RPMI8226 (cell line): ENCODE data around the gene CRNKL1.
A peak's percentile ranks its signal among the peaks of the same experiment; 100 is the strongest.

ENCODE experiments used
- DNase-seq: peaks from one replicate; pipeline ENCODE4 v3.0.0-alpha.2; 2015

The CRNKL1 gene

DNA sequence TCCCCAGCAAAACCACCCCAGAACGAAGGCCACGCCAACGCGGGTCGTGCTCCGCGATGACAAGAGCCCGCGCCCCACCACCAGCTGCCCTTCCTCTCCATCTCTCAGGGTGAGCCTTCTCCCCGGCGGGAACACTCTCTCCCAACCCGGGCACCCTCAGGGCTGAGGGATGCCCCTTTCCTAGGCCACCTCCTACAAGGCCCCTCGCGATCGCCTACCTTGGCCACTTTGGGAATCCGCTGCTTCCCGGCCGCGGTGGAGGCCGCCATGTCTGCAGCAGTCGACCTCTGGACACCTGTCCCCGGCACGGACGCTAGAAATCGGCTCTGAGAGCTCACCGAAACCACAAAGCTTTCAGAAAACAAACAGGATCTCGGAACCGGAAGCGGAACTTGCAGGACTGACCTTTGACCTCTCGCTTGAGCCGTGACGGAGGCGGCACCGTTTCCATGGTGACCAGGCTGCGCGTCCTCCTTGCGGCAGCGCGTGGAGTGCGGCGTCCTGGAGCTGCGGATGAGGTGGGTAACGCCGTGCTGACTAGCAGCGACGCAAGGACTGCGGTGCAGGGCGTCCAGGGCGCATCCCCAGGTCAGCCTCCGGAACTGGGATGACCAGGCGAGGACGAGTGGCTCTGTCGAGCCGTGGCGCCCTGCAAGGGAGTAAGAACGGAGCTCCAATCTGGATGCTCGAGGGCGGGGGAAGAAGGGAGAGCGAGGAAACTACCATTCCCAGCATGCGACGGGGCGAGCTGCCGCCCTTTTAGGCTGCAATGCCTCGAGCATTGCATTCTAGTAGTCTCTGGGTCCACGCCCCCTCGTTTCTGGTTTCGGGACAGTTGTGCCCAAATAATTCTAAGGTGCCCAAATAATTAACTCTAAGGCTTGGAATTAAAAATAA is at the start of gene CRNKL1, which contains the start of gene CFAP61:
Gene CRNKL1, minus strand, starts transcription at position 393 of the 897 bp plus-strand sequence. Its CDS starts 124 bp downstream, at position 269.
Gene CFAP61, plus strand, starts transcription at position 459 of the 897 bp plus-strand sequence. CDS start 4,122 bp downstream, outside the sequence.
- peak; percentile 99 for DNase-seq

DNA sequence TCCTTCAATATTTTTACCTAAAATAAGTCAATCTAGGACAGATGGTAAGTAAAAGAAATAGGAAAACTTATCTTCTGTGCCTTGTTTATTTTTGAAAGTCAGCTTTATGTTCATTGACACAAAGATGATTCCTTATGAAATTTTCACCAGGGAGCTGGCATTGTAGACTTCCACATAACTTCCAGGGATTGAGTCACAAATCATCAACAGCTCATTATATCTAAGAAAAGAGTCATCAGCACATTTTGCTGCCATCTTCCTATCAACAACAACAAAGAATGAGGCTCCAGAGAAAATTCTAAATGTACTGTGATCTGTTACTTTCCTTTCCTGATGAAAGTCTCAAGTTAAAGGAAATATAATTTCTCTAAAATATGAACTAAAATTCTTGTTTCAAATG is 48.6 kb upstream of the CRNKL1 start:
- no peak for DNase-seq

DNA sequence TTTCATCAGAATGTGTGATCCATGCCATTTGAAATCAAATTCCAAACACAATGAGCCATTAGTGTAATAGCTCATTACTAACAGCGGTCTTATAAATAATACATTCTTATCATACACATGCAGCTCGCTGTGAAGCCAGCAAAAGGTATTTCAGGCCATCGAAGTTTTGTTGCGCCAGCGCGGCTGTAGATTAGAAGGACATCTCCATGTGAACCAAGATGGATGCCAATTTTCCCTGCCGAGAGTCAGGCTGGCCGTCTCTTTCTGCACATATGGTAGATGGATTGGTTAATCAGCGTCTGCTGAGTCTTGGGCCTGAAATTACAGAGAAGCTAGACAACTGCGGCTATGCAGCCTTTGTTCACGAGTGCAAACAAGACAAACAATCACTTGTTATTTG is 44.2 kb upstream of the CRNKL1 start:
- no peak for DNase-seq

DNA sequence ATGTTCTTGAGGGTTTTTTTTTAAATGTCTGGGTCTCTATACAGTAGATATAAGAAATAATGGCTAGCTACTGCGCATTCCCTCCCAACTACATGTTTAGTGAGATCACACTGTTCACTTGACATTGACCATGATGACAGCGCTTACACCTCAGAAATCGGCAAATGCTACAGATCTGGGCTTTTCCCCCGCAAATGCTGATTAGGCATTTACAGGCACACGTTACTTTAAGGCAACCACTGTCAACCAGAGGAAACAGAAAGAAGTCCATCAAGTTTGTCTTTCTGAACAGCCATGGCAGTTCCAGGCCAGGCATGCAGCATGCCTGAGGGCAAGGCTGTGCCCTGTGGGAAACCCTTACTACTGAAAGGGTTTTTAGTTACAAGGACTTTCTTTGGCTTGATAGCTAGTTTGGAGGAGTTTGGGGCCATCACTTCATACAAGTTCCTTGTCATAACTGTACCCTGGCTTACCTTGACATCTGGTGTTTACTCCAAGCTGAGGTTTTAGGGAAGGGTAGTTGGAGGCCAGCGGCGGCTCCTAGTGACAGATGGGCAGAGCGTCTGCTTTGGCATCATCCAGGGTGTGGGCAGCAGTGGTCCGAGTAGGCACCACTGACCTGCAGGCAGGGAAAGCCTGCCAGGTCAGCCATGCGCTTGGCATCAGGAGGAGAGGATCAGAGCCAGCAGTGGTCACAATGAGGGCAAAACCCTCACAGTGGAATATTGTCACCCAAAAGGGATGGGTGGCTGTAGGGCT is 43.0 kb upstream of the CRNKL1 start:
- no peak for DNase-seq

DNA sequence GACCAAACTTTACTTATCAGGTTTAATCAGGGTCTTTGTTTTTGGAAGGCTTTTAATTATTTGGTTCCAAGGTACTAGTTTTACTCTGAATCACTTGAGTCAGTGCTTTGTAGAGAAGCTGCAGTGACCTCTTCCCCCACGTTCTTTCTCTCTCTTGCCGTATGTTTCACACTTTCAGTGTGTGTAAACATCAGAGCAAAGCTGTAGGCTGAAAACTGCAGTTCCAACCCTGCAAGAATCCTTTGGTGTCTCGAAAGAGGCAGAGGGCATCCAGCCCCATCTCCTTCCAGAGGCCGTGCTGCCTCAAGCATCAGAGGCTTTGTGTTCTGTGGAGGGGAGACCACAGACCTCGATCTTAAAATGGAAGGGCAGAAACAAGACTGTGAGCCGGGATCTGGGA is 42.1 kb upstream of the CRNKL1 start:
- DNase-seq, result no peak

DNA sequence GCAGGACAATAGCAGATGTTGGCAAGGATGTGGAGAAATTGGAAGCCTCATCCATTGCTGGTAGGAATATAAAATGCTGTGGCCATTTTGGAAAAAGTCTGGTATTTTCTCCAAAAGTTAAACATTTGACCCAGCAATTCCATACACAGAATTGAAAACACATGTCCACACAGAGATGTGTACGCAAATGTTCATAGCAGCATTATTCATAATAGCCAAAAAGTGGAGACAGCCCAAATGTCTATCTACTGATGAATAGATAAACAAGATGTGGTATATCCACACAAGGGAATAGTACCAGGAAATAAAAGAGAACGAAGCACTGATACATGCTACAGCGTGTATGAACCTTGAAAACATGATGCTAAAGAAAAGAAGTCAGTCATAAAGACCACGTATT is 40.6 kb upstream of the CRNKL1 start:
- no peak for DNase-seq

DNA sequence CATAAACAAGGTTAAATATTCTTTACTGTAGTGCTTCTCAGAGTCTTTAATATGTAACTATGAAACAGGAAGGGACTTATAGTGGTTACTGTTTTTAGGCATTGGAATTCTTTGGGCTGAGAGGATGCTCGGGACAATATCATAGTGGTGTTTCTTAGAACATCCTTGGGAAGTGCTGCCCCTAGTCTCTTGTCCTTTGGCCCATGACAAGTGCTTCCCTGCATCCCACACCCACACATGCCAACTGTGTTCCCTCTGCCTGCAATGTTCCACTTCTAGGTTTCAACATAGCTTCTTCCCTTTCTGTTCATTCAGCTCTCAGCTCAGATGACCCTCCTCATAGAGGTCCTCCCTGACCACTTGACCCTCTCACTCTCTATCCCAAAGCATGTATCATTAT is 37.7 kb upstream of the CRNKL1 start:
- no peak for DNase-seq

DNA sequence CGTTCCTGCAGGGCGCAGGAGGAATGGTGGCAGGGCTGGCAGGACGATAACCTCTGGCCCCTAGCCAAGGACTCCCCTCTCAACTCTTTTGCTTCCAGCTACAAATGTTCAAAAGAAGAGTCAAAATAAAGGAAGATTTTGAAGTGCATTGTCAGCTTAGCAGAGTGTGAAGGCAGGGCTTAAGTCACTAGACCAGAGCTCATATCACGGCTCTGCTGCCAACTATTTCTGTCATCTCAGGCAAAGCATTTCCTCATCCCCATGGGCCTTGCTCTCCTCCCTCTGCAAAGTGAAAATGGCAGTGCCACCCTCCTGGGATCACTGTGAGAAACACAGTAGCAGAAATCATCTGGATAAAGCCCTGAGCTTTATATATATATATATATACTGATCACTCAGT is 36.8 kb upstream of the CRNKL1 start:
- DNase-seq, result no peak

DNA sequence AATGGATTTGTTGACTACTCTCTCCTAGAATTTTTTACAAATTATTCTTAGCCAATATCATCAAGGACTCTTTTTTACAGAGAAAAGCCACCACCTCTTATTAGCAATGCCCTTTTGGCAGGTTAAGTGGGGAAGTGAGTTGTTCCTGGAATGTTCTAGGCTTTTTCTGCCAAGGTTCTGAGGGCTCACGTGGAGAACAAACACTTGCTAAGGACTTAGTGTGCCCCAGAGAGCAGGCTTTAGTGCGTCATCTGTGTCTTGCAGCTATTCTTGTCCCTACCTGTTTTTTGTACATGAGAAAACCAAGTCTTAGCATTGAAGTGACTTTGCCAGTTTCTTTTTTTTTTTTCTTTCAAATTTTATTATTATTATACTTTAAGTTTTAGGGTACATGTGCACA is 33.5 kb upstream of the CRNKL1 start:
- DNase-seq, result no peak

DNA sequence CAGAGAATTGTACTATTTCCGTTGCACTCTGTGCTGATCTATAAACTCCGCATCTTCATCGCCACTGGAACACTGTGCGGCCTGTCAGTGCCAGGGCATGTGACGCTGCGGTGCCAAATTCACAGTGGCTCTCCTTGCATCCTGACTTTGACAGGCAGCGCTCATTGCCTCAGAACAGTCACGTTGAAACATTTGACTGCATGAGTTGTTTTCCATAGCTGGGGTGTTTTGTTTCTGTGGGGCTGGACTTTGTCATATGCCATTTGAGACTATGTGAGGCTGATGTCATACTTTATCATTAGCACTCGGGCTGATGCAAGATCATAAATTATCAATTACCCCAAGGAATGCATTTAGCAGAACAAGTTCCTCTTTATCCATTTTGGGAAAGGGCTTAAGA is 32.8 kb upstream of the CRNKL1 start:
- DNase-seq, result no peak

DNA sequence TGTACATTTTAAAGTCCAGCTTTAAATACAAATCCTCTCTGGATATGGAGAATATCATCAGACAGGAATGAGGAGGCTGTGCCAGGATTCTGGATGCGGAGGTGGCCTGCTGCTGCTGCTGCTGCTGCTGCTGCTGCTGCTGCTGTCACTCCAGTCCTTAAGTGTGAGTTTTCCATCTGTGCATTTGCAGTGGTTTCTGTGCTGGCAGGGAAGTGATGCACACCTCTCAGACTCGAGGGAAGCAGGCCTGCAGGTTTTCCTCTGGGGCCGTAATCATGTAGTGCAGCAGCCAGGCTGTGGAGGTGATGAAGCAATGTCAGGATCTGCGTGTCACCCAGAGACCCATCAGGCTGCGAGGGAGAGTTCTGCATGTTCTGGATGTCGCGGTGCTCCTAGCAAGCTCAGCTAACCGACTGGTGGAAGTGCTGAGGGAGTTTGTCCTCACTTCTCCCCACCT is 32.1 kb upstream of the CRNKL1 start:
- no peak for DNase-seq

DNA sequence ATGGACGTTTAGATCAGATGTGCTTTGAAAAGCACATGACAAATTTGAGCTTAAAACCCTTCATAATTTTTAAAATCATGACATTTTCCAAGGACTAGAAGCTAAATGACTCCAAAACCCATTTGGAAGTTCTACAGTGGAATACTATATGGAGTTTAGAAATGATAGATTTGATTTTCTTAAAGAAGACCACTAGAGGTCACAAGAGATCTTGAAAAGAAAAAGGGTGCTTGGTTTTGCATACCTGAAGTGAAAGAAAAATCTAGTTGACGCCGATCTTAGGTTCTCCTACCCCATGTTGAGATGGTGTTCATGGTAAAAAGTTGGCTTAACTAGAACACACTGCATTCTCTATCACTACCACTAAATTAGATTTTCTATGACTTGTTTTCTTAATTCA is 31.5 kb upstream of the CRNKL1 start:
- DNase-seq, result peak; percentile 25

DNA sequence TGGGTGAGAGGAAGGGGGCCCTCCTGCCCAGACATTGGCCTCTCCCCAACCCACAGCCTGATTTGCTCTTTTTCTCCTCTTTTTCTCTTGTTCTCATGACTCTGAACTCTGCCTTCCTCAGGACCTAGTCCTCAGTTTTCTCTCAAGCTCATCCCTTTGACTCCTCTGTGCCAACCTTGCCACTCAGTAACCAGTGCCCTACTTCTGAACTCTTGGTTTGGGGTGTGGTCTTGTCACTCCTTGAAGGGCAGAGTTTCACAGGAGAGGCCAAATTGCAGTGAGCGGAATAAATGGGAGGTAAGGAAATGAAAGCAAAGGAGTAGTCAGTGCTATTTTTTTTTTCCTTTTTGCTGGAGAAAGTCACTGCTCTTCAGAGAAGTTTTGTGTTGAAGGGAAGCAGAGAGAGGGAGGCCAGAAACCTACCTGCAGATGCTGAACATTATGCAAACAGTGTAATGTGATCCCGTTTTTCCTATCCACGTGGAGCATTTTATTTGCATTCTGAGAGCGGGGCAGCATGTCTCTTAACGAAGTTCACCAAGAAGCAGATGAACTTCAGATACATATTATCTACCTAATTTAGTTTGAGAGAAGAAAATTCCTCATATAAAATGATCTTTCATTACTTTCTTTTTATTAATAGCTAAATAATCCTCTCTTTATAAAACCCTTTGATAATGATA is 27.0 kb upstream of the CRNKL1 start:
- no peak for DNase-seq

DNA sequence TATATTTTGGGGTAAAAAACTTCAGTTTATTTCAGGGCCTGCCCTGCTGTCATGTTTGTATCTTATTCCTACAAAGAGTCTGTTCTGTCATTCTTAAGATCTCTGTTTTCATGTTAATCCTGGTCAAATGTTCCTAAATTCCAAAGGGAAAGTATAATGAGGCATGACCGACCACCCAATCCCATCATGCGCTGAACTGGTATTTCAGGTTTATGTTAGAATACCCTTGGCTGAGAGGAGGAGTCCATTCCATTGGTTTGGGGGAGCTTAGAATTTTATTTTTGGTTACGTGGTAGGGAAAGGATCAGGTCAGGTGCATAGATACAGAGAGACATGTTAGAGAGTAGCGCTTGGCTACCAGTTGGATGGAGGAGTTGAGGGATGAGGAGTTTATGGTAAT is 25.8 kb upstream of the CRNKL1 start:
- DNase-seq, result no peak

DNA sequence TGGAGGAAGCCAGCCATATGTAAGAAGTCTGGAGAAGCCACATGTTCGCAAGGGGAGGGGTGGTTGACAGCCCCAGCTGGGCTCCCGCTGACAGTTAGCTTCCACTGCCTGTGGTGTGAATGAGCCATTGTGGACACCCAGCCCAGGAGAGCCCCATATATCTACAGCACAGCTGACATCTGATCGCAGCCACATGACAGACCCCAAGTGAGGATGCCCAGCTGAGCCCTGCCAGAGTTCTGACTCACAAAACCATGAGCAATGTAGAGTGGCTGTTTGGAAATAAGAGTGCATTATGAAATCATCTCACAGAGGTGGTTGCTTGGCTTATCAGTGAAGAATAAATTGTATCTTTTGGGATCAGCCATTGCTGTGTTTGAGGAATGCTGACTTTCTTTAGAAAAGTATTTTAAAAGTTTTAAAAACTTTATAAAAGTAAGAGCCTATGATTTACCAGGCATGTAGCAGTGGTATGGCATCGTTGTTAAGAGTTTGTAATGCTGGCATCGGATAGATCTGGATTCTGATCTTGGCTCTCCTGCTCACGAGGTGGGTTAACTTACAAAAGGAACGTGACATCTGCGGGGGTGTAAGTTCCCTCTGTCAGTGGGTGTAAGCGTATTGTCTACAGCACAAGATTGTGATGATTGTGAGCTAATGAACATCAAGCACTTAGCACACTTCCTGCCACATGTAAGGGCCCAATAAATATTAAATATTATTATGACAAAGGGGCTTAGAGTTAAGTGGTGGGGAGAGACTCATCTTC is 24.2 kb upstream of the CRNKL1 start:
- DNase-seq, result no peak

DNA sequence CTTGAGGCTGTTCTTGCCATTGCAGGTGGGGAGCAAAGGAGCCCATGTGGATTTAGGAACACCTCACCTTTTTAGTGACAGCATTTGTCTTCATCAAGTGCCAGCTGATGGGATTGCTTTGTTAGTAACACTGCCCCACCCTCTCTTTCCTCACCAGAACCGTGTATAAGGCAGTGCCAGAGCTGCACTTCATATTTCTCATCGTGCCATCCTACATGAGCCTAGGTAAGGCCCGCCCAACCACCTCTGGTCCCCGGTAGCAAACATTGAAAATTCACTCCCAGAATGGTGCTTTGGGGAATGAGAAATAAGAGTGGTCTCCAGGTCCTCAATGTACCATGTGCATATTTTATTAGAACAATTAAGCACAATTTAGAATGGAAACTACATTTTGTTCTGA is 22.8 kb upstream of the CRNKL1 start:
- no peak for DNase-seq

DNA sequence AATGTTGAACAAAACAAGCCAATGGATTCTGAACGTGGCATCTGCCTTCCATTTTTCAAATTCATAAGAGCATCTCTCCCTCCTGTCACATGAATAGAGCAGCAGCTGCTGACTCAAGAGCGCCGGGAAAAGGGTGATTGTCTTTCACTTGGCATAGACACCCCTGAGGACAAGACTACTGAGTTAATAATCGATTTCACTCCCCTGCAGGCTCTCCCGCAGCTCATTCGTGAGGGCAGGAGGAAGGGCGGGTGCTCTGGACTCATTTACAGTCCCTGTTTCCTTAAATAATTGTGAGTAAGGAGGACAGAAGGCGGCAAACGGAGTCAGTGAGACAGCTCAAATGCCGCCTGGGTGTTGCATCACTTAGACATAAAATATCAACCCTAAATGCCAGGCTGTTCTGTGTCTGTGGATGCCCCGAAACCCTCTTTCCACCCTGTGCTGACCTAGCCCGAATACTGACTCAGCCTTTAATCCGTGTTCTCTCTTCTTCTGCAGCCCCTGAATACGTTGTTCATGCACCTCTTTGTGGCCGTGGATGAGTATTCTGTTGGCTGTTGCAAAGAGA is 21.6 kb upstream of the CRNKL1 start:
- DNase-seq, result no peak

DNA sequence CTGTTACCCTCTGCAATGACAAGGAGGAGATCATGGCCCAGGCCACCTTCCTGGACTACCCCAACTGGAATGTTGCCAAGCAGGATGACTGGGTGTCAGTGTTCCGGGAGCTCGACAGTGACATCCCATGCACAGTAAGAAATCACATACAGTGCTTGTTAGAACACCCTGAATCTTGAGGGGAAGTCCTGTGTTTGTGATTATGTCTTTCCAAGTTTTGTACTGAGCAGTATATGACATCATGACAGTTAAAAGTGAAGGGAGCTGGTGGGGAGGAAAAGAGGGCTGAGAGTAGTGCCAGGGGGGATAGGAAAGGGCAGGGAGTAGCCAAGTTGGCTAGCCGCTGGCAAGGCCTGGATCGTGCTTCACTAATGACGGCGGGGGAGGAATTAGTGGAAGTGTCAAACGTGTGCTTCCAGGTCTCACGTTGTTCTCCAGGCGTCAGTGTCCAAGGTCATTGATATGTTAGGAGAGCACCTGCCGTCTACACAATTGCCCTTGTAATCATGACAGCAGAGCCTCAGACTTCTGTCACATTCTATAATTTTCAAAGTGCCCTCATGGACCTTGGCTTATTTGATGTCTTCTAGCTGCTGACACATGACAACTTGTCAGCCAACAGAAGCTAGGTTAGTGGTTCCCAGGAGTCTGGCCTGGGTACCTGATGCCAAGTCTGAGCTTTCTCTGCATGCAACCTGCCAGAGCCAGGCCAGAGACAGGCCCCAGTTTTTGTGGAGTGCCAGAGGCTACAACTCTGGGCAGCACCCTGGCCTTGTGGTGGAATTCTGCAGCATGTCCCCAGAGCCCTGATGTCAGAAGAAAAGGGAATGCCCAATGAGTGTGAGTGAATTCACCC is 18.8 kb upstream of the CRNKL1 start:
- no peak for DNase-seq

DNA sequence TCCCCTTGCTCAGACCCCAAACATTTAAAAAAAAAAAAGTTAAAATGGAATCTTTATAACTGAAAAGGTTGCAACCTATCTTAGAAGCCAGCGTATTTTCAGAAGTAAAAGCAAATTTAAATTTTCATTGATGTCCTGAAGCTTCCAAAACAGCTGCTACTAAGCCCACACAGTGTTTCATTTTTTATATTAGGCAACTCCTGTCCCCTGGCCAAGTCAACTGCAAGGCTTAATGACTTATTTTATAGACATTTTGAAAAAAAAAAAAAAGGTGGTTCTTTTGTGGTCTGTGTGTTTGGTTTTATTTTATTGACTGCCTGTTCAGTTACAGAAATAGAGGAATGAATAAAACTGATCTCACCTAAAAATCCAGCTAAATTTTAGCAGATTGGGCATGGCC is 13.1 kb upstream of the CRNKL1 start:
- no peak for DNase-seq

DNA sequence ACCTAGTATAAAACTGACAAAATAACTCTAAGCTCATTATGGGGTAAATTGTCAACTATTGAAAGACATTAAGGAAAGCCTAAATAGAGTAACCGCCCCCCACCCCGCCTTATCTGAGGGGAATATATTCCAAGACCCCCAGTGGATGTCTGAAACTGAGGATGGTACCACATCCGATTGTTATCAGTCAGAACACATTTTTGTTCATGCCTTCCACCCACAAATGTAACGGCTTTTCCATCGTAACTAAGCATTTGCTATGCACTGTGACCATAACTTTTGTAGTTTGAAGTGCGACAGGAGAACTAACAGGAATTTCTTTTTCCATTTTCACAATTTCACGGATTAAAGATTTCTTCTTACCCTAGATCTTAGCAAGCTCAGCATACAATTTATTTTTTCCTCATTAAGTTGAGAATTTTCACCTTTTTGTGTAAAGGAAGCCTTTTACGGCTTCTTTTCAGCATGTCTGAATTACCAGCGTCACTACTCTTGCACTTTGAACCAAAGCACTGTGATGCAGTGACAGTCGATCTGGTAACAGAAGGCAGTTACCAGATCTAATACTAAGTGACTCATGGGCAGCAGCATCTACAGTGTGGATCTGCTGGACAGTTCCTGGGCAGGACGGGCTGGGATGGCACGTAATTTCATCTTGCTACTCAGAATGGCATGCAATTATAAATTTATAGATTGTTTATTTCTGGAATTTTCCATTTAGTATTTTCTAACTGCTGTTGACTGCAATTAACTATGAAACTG is 11.9 kb upstream of the CRNKL1 start:
- DNase-seq, result no peak
